ENCODE results near the gene DAB1.

- TF ChIP-seq ZNF274 (IDR thresholded peaks at IDR 0.05; ENCODE audit: low read depth, low read length): no peak
- no peak for TF ChIP-seq YY1 (IDR thresholded peaks at IDR 0.05; ENCODE audit: insufficient read depth, insufficient read length)
- TF ChIP-seq SUZ12 (IDR thresholded peaks at IDR 0.05; ENCODE audit: extremely low read depth, insufficient read depth, insufficient read length): no peak
Measured at GRCh38 chr1:57020216-57020615, 403.6 kb downstream of the DAB1 start.
